NK-92 treated with Interleukin-12 subunit alpha and Interleukin-12 subunit beta, amount 100 ng/mL, for 24 hours (cell line): ENCODE data around the gene GRAP.

Source experiments
- DNase-seq: peaks from one replicate; lab custom pipeline; 2025; lab: John Stamatoyannopoulos, UW

The GRAP gene

GRCh38 chr17:19018600-19018950, 28.2 kb downstream of the GRAP start:
- no peak for DNase-seq

- no peak for DNase-seq
Observed at GRCh38 chr17:19017804-19018599, 28.8 kb downstream of the GRAP start.

GRCh38 chr17:19017401-19017800, 29.4 kb downstream of the GRAP start:
- no peak for DNase-seq

GRCh38 chr17:19016881-19017280, 29.9 kb downstream of the GRAP start:
- no peak for DNase-seq

- no peak for DNase-seq
Observed at GRCh38 chr17:19016297-19016696, 30.5 kb downstream of the GRAP start.

- DNase-seq: no peak
Observed at GRCh38 chr17:19015428-19015827, 31.3 kb downstream of the GRAP start.

- no peak for DNase-seq
Observed at GRCh38 chr17:19014628-19015215, 32.0 kb downstream of the GRAP start.

GRCh38 chr17:19013806-19014627, 32.7 kb downstream of the GRAP start:
- DNase-seq: no peak

GRCh38 chr17:19013226-19013625, 33.5 kb downstream of the GRAP start:
- DNase-seq: no peak

GRCh38 chr17:19012171-19013080, 34.3 kb downstream of the GRAP start:
- DNase-seq: no peak

GRCh38 chr17:19011581-19011980, 35.2 kb downstream of the GRAP start:
- no peak for DNase-seq

- DNase-seq: no peak
Observed at GRCh38 chr17:19010729-19011505, 35.8 kb downstream of the GRAP start.

- DNase-seq: no peak
Observed at GRCh38 chr17:19009970-19010369, 36.8 kb downstream of the GRAP start.

- no peak for DNase-seq
Observed at GRCh38 chr17:19006698-19007097, 40.1 kb downstream of the GRAP start.

- DNase-seq: no peak
Observed at GRCh38 chr17:19005789-19006430, 40.8 kb downstream of the GRAP start.

- no peak for DNase-seq
Observed at GRCh38 chr17:19005137-19005773, 41.5 kb downstream of the GRAP start.

GRCh38 chr17:19004421-19005136, 42.2 kb downstream of the GRAP start, which contains the start of gene FAM83G:
FAM83G (minus strand) TSS chr17:19004764; CDS start chr17:19004041, 723 bp downstream.
- no peak for DNase-seq

- no peak for DNase-seq
Observed at GRCh38 chr17:19003543-19004420, 43.0 kb downstream of the GRAP start.
